ENCODE measurements around the gene TMOD3. TPM values are rescaled to one million over a fixed set of nuclear protein-coding genes. Genes with fewer than 3 reads are reported as not detected.

The TMOD3 gene
- total and polyA plus RNA-seq, 2 donors (not counting 3 experiments of a cell fraction or from before 2014, with no cell fraction given): 10.4 to 64.3 TPM

DNA sequence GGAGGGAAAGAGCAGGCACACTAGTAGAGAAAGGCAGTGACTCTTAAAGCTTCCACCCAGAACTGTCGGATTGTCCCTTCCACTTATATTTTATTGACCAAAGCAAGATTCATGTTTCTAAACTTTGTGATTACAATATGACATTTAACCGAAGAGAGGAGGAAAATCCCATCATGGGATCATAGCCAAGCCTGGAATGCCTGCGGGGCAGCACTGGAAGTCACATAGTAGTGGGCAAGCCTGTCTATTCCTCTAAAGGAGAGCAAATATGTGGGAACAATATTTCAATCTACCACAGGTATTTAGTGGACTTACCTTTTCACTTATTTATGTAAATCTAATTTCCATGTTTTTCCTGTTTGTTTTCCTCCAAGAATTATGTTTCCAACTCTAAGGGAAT lies 3.8 kb upstream of the TMOD3 start:
- Histone ChIP-seq H3K36me3 (ENCODE audit: control insufficient read depth in 2 of 2, extremely low read depth in 1 of 2, insufficient read depth in 2 of 2, low read length in 2 of 2) (no peaks in the 10 kb centered on the region), H3K27me3 (ENCODE audit: control insufficient read depth in 2 of 2, insufficient read depth in 2 of 2, low read length in 2 of 2) (no peaks in the 10 kb centered on the region), H3K4me1 (ENCODE audit: control insufficient read depth, extremely low read depth, insufficient read depth, low read length) (no peaks in the 10 kb centered on the region), H3K4me2 (ENCODE audit: insufficient read depth, low read length) (no peak overlapping the region), H3K27ac (ENCODE audit: insufficient read depth, low read depth, low read length) (no peak overlapping the region), H2AFZ (ENCODE audit: low read depth, low read length) (no peak overlapping the region), H3K79me2 (ENCODE audit: control insufficient read depth, insufficient read depth, low read length) (peaks cover 12% of the 10 kb centered on the region), H3K4me3 (replicated peaks in 1 of 3; ENCODE audit: insufficient read depth in 1 of 3, low read depth in 1 of 3, low read length in 3 of 3) (no peak overlapping the region), H3K9me3 (replicated peaks; ENCODE audit: control insufficient read depth, insufficient read depth, low read length) (no peaks in the 10 kb centered on the region), H3K9ac (replicated peaks; ENCODE audit: extremely low read depth, insufficient read depth, low read length) (no peak overlapping the region), H3K9me1 (replicated peaks; ENCODE audit: control insufficient read depth, extremely low read depth, insufficient read depth, low read length) (no peaks in the 10 kb centered on the region), H4K20me1 (replicated peaks; ENCODE audit: control insufficient read depth, extremely low read depth, insufficient read depth, low read length) (no peaks in the 10 kb centered on the region)
- dilution Hi-C loops (cut with MboI; ENCODE audit: extremely low pct_ligation_motif_present, low sequenced_read_pairs) (no loop called here), intact Hi-C loops (cut with micrococcal nuclease) (no loop called here)
- no TSS peak for BruUV-seq (replicated peaks)
- FAIRE-seq: no peak
- TF ChIP-seq, protein P1, sequence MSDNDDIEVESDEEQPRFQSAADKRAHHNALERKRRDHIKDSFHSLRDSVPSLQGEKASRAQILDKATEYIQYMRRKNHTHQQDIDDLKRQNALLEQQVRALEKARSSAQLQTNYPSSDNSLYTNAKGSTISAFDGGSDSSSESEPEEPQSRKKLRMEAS (IDR thresholded peaks at IDR 0.05; ENCODE audit: insufficient read depth, insufficient read length): no peak
- TF ChIP-seq FOS (IDR thresholded peaks at IDR 0.05; ENCODE audit: borderline replicate concordance, insufficient read depth, low read length) (no peak), MYC (IDR thresholded peaks at IDR 0.05; ENCODE audit: low read depth, low read length) (no peak), GATA2 (IDR thresholded peaks at IDR 0.05; ENCODE audit: insufficient read depth, insufficient read length, low read depth, low read length) (no peak), JUN (IDR thresholded peaks at IDR 0.05; ENCODE audit: borderline replicate concordance, insufficient read depth, insufficient read length, low read depth) (no peak)
- TF ChIP-seq, protein P2, sequence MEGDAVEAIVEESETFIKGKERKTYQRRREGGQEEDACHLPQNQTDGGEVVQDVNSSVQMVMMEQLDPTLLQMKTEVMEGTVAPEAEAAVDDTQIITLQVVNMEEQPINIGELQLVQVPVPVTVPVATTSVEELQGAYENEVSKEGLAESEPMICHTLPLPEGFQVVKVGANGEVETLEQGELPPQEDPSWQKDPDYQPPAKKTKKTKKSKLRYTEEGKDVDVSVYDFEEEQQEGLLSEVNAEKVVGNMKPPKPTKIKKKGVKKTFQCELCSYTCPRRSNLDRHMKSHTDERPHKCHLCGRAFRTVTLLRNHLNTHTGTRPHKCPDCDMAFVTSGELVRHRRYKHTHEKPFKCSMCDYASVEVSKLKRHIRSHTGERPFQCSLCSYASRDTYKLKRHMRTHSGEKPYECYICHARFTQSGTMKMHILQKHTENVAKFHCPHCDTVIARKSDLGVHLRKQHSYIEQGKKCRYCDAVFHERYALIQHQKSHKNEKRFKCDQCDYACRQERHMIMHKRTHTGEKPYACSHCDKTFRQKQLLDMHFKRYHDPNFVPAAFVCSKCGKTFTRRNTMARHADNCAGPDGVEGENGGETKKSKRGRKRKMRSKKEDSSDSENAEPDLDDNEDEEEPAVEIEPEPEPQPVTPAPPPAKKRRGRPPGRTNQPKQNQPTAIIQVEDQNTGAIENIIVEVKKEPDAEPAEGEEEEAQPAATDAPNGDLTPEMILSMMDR (IDR thresholded peaks at IDR 0.05; ENCODE audit: extremely low read depth in 1 of 2, insufficient read depth in 1 of 2, low read depth in 1 of 2, low read length in 2 of 2): no peak
- no peak for DNase-seq (ENCODE audit: low read depth, low spot score)
- CTCF ChIA-PET: interaction anchor here (1.0 to 2.1 kb wide), 3 partner anchors 49 to 80 kb away, joined by 3 to 11 read pairs (median 10); no protein-coding TSS in a partner anchor
- POLR2A ChIA-PET: no interaction called here
